Measurements from ENCODE around the gene ABCA10. TPM values are rescaled to one million over a fixed set of nuclear protein-coding genes. Genes with fewer than 3 reads are reported as not detected.

Gene ABCA10
- total and polyA plus RNA-seq, 2 donors (not counting 1 experiment from before 2014, with no cell fraction given) = 0.55 to 1.9 TPM

DNA sequence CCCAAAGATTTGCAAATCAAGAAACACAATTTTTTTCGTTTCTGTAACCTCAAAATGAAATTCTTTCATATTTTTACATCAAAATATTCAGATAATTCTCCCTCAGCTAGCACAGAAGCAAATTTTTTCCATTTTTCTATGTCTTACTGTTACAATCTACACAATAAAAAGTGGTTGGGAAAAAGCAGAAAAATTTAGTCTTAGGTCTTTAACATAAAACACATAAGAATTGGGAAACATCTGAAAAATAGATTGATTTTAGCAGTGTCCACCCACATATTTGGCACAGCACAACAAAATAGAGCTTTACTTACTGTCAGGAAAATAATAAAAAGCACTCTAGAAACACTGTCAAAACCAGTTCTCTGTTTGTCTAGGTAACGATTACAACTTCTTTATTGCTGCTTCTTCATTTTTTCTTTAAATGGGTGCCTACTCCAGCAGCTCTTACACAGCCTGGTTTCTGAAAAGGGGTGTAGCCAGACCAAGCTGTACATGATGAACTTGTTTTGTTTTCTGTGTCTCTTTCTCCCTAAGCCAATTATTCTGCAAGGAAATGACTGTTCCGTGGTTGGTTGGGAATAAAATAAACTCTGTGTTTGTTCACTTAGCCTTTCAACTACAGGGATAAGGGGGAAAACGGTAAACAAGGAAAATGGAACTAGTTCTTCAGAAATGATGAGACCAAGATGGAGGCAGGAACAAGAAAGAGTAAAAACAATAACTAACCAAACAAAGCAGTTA, 87.0 kb downstream of the ABCA10 start, which contains the start of gene ABCA6:
ABCA6 (minus strand) TSS at position 465 of the 744 bp plus-strand sequence. CDS start 1,192 bp downstream, outside the sequence.
- H3K27ac Mint-ChIP-seq = no peak within 1 kb of the TSS
- H3K4me2 ChIP-seq (replicated peaks; ENCODE audit: low read depth, low read length, poor library complexity, severe bottlenecking) = no peak within 1 kb of the TSS
- DNase-seq = no peak
- H3K9ac ChIP-seq (ENCODE audit: low read length) = no peak within 1 kb of the TSS
- H3K27me3 ChIP-seq (replicated peaks in 1 of 4; ENCODE audit: control extremely low read depth in 1 of 4, control insufficient read depth in 3 of 4, insufficient read depth in 4 of 4, low read length in 3 of 4) = no peaks in the 10 kb centered on the region
- no peak within 1 kb of the TSS for H3K4me3 ChIP-seq (ENCODE audit: control extremely low read depth in 1 of 5, extremely low read depth in 1 of 5, insufficient read depth in 1 of 5, low read depth in 2 of 5, low read length in 4 of 5)
- no peaks in the 10 kb centered on the region for H3K27me3 Mint-ChIP-seq
- ChIA-PET CTCF (no interaction called here), POLR2A (no interaction called here)
- no peaks in the 10 kb centered on the region for H3K9me3 Mint-ChIP-seq (ENCODE audit: insufficient read depth)
- H3K27ac ChIP-seq (ENCODE audit: low read length in 2 of 2) = no peak within 1 kb of the TSS
- no peaks in the 10 kb centered on the region for H3K4me1 ChIP-seq (ENCODE audit: control insufficient read depth in 2 of 2, insufficient read depth in 2 of 2, low read length in 2 of 2)
- H3K79me2 ChIP-seq (ENCODE audit: control insufficient read depth, insufficient read depth, low read length) = no peaks in the 10 kb centered on the region
- no peaks in the 10 kb centered on the region for H3K4me1 Mint-ChIP-seq
- TF ChIP-seq EZH2 (IDR thresholded peaks at IDR 0.05; ENCODE audit: borderline replicate concordance, insufficient read depth, low read depth, low read length, poor library complexity, severe bottlenecking) = no peak
- TF ChIP-seq, protein P1, sequence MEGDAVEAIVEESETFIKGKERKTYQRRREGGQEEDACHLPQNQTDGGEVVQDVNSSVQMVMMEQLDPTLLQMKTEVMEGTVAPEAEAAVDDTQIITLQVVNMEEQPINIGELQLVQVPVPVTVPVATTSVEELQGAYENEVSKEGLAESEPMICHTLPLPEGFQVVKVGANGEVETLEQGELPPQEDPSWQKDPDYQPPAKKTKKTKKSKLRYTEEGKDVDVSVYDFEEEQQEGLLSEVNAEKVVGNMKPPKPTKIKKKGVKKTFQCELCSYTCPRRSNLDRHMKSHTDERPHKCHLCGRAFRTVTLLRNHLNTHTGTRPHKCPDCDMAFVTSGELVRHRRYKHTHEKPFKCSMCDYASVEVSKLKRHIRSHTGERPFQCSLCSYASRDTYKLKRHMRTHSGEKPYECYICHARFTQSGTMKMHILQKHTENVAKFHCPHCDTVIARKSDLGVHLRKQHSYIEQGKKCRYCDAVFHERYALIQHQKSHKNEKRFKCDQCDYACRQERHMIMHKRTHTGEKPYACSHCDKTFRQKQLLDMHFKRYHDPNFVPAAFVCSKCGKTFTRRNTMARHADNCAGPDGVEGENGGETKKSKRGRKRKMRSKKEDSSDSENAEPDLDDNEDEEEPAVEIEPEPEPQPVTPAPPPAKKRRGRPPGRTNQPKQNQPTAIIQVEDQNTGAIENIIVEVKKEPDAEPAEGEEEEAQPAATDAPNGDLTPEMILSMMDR (IDR thresholded peaks at IDR 0.05) = no peak
- no peaks in the 10 kb centered on the region for H3K9me3 ChIP-seq (ENCODE audit: control extremely low read depth in 1 of 3, control insufficient read depth in 2 of 3, insufficient read depth in 1 of 3, low read length in 2 of 3)
- WGBS (ENCODE audit: insufficient coverage) = 100% methylated on average over 1 of the region's 4 CpGs
- ATAC-seq (ENCODE audit: low read depth) = no peak
- H2AFZ ChIP-seq (ENCODE audit: insufficient read depth, low read depth, low read length, poor library complexity, severe bottlenecking) = no peak within 1 kb of the TSS
- H3K36me3 ChIP-seq (replicated peaks in 1 of 2; ENCODE audit: control extremely low read depth in 1 of 2, control insufficient read depth in 1 of 2, extremely low read depth in 1 of 2, insufficient read depth in 2 of 2, low read length in 1 of 2) = no peaks in the 10 kb centered on the region
- H4K20me1 ChIP-seq (ENCODE audit: control insufficient read depth, insufficient read depth, low read length, poor library complexity, severe bottlenecking) = no peaks in the 10 kb centered on the region
- no peak within 1 kb of the TSS for H3K4me3 Mint-ChIP-seq
- intact Hi-C loops (cut with micrococcal nuclease) = no loop called here

DNA sequence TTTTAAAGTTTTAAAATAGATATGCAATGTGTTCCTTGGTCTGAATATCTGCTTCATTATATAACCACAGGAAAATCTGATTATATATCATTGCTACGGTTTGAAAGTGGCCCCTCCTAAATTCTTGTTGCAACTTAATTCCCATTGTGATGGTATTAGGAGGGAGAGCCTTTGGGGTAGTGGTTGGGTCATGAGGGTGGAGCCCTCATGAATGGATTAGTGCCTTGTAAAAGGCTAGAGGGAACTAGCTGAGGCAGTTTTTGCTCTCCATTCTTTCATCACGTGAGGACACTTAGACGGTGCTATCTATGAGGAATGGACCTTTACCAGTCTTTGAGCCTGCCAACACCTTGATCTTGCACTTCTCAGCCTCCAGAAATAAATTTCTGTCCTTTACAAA, 94.5 kb downstream of the ABCA10 start:
- Mint-ChIP-seq H3K9me3 (ENCODE audit: insufficient read depth) (peaks cover 4% of the 10 kb centered on the region), H3K4me1 (no peaks in the 10 kb centered on the region), H3K27me3 (no peaks in the 10 kb centered on the region), H3K27ac (no peak overlapping the region), H3K4me3 (no peak overlapping the region)
- no peak for ATAC-seq (ENCODE audit: low read depth)
- WGBS (ENCODE audit: insufficient coverage) = 100% methylated on average over 2 of the region's 3 CpGs
- no peak for DNase-seq
- TF ChIP-seq EZH2 (IDR thresholded peaks at IDR 0.05; ENCODE audit: borderline replicate concordance, insufficient read depth, low read depth, low read length, poor library complexity, severe bottlenecking) = no peak
- TF ChIP-seq, protein P1 (IDR thresholded peaks at IDR 0.05) = no peak
- Histone ChIP-seq H3K4me3 (ENCODE audit: control extremely low read depth in 1 of 5, extremely low read depth in 1 of 5, insufficient read depth in 1 of 5, low read depth in 2 of 5, low read length in 4 of 5) (no peak overlapping the region), H3K36me3 (replicated peaks in 1 of 2; ENCODE audit: control extremely low read depth in 1 of 2, control insufficient read depth in 1 of 2, extremely low read depth in 1 of 2, insufficient read depth in 2 of 2, low read length in 1 of 2) (no peaks in the 10 kb centered on the region), H3K4me1 (ENCODE audit: control insufficient read depth in 2 of 2, insufficient read depth in 2 of 2, low read length in 2 of 2) (no peaks in the 10 kb centered on the region), H2AFZ (ENCODE audit: insufficient read depth, low read depth, low read length, poor library complexity, severe bottlenecking) (no peak overlapping the region), H4K20me1 (ENCODE audit: control insufficient read depth, insufficient read depth, low read length, poor library complexity, severe bottlenecking) (no peaks in the 10 kb centered on the region), H3K27me3 (replicated peaks in 1 of 4; ENCODE audit: control extremely low read depth in 1 of 4, control insufficient read depth in 3 of 4, insufficient read depth in 4 of 4, low read length in 3 of 4) (no peaks in the 10 kb centered on the region), H3K27ac (ENCODE audit: low read length in 2 of 2) (no peak overlapping the region), H3K9ac (ENCODE audit: low read length) (no peak overlapping the region), H3K79me2 (ENCODE audit: control insufficient read depth, insufficient read depth, low read length) (no peaks in the 10 kb centered on the region), H3K9me3 (ENCODE audit: control extremely low read depth in 1 of 3, control insufficient read depth in 2 of 3, insufficient read depth in 1 of 3, low read length in 2 of 3) (peaks cover 0 to 4% (median 1%) of the 10 kb centered on the region in 3 donors), H3K4me2 (replicated peaks; ENCODE audit: low read depth, low read length, poor library complexity, severe bottlenecking) (no peak overlapping the region)
- CTCF ChIA-PET = interaction anchor here (1.5 kb wide), 1 partner anchor 12 kb away, joined by 3 read pairs; no protein-coding TSS in a partner anchor
- intact Hi-C loops (cut with micrococcal nuclease) = no loop called here
- POLR2A ChIA-PET = no interaction called here
